ENCODE measurements around the gene TLR7.

DNA sequence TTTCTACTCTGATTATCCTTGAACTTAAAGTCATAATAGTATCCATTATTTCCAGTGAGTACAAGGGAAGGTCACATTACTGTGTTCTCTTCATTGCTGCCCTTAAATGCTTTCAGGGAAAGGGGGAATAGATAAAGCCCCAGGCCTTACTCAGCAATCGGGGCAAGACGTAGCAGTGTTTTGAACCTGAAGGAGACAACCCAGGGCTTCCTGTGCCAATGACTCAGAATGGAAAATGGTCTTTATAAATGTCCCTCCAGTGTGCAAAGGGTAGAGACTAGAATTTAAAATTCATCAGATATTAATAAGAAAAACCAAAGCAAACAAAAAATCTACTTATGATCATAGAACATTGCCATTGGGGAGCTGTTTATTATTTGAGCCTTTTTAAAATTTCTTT, 63.3 kb downstream of the TLR7 start:
- no peak for TF ChIP-seq CTCF (IDR thresholded peaks at IDR 0.05)
- TF ChIP-seq POLR2A (IDR thresholded peaks at IDR 0.05) = no peak

Data from uterus (tissue), 2 donors.